ENCODE results near the gene ITGA2B. TPM values are rescaled to one million over a fixed set of nuclear protein-coding genes. Genes with fewer than 3 reads are reported as not detected.
"Not testable (repeated sequence)": the region's sequence is repeated elsewhere in the genome, so short reads cannot be mapped to it uniquely, and the experiment has no call there.

ITGA2B gene
- total and polyA plus RNA-seq, 2 of the 4 experiments (the other 2 are of a cell fraction), result under 0.01 to 0.26 TPM

DNA sequence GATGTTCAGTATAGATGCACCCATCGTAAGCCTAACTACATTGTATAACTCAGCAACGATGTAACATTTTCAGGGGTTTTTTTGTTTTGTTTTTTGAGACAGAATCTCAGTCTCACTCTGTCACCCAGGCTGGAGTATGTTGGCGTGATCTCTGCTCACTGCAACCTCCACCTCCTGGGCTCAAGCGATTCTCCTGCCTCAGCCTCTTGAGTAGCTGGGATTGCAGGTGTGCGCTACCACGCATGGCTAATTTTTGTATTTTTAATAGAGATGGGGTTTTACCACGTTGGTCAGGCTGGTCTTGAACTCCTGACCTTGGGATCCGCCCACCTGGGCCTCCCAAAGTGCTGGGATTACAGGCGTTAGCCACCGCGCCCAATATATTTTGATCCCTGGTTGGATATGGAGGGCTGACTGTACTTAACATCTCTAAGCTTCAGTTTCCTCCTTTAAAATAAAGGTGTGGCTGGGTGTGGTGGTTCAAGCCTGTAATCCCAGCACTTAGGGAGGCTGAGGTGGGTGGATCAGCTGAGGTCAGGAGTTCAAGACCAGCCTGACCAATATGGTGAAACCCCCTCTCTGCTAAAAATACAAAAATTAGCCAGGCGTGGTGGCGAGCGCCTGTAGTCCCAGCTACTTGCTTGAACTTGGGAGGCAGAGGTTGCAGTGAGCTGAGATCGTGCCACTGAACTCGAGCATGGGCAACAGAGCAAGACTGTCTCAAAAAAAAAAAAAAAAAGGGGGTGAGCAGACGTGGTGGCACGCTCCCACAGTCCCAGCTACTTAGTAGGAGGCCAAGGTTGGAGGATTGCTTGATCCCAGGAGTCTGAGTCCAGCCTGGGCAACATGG, 42.0 kb downstream of the ITGA2B start:
- H2BK5ac ChIP-seq (ENCODE audit: low read depth, low read length, poor library complexity, severe bottlenecking); dilution Hi-C loops (cut with HindIII; ENCODE audit: low sequenced_read_pairs, unreplicated experiment); H3K23ac ChIP-seq (ENCODE audit: low read depth, low read length); H3K4me2 ChIP-seq (ENCODE audit: low read depth, low read length); H2AFZ ChIP-seq (replicated peaks; ENCODE audit: low read length, poor library complexity); ATAC-seq (ENCODE audit: low read depth); in situ Hi-C loops (cut with MboI; ENCODE audit: low sequenced_read_pairs); H3K27ac ChIP-seq (ENCODE audit: insufficient read depth, low read length); H3K4ac ChIP-seq (ENCODE audit: low read depth, low read length); H3K9me1 ChIP-seq (ENCODE audit: insufficient read depth, low read length); H3K56ac ChIP-seq (ENCODE audit: extremely low read depth, insufficient read depth, low read length); DNase-seq; H3K4me3 ChIP-seq (ENCODE audit: insufficient read depth, low read depth, low read length); H4K91ac ChIP-seq (ENCODE audit: insufficient read depth, low read depth, low read length); CTCF ChIA-PET; H3K4me1 ChIP-seq (ENCODE audit: control insufficient read depth, insufficient read depth, low read length); H4K5ac ChIP-seq (ENCODE audit: low read depth, low read length); H2AK5ac ChIP-seq (ENCODE audit: low read depth, low read length); H2BK120ac ChIP-seq (ENCODE audit: low read depth, low read length); H2BK15ac ChIP-seq (ENCODE audit: low read depth, low read length); POLR2A ChIA-PET (ENCODE audit: unreplicated experiment); H3K18ac ChIP-seq (ENCODE audit: low read depth, low read length); H2AK9ac ChIP-seq (replicated peaks; ENCODE audit: low read depth, low read length, poor library complexity); H3K27me3 ChIP-seq (ENCODE audit: control insufficient read depth, insufficient read depth, low read length); H3K9ac ChIP-seq (ENCODE audit: low read depth, low read length); H3K14ac ChIP-seq (replicated peaks; ENCODE audit: low read depth, low read length); H3K9me3 ChIP-seq (ENCODE audit: control insufficient read depth, insufficient read depth, low read length); H4K8ac ChIP-seq (ENCODE audit: low read depth in 2 of 2, low read length in 2 of 2); H2BK20ac ChIP-seq (ENCODE audit: low read depth, low read length); BruUV-seq (replicated peaks): not testable (repeated sequence)
- 72% methylated on average over 3 of the region's 18 CpGs; no CpG with 5 or more reads in 1 of the 2 experiments for WGBS, 2 experiments (ENCODE audit: extremely low coverage in 2 of 2, insufficient read length in 1 of 2)
- peaks cover 5 to 31% of the 10 kb centered on the region in 2 experiments for H3K79me1 ChIP-seq (ENCODE audit: low read depth in 1 of 2, low read length in 2 of 2)
- peaks cover 16% of the 10 kb centered on the region; the same call in 1 of the 2 replicates for H4K20me1 ChIP-seq (ENCODE audit: insufficient read depth, low read length)
- peaks cover 22% of the 10 kb centered on the region for H3K36me3 ChIP-seq (ENCODE audit: control insufficient read depth, insufficient read depth, low read length)
- intact Hi-C loops (cut with micrococcal nuclease), result loop anchor here (5.0 kb wide), 1 partner anchor 145 kb away; no protein-coding TSS in a partner anchor
